ENCODE results near the gene ITGB7. TPM values are rescaled to one million over a fixed set of nuclear protein-coding genes. Genes with fewer than 3 reads are reported as not detected.
A peak's percentile ranks its signal among the peaks of the same experiment; 100 is the strongest.
"Not testable (repeated sequence)": the region's sequence is repeated elsewhere in the genome, so short reads cannot be mapped to it uniquely, and the experiment has no call there.

ITGB7 gene
- total RNA-seq, 1 donor from 2014 or later = 1.3 TPM

DNA sequence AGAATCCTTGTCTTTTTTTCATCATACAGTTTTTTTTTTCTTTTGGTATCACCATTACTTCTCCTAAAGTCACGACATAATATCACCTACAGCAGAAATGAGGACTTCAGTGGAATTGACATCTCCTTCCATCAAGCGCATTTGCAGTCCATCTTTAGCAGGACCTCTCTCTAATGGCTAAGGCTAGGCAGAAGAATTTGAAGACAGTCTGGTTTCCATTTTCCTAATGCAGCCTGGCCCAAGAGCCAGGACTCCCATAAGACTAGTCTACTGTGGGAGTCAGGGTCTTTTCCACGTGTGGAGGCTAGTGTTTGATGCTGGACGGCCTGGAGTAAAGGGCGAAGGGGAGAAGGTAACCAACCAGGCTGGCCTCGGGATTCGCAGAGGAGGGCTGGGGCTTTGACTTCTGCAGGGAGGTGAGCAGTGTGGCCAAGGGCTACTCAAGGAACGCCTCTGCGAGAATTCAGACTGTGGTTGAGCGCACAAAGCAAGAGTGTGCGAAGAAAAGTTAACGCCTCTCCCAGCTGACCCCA is 27.3 kb downstream of the ITGB7 start:
- H3K36me3 ChIP-seq (ENCODE audit: insufficient read depth, low read length) = peaks cover 15% of the 10 kb centered on the region
- peak overlapping the region; percentile 96 for H3K4me2 ChIP-seq (ENCODE audit: low read length)
- Mint-ChIP-seq H3K4me1 (ENCODE audit: low read depth, unreplicated experiment) (peaks cover 24% of the 10 kb centered on the region), H3K27ac (ENCODE audit: unreplicated experiment) (peak overlapping the region; percentile 98), H3K4me3 (ENCODE audit: unreplicated experiment) (peak overlapping the region; percentile 88), H3K36me3 (ENCODE audit: low read depth, unreplicated experiment) (peaks cover 18% of the 10 kb centered on the region), H3K9me3 (ENCODE audit: unreplicated experiment) (no peaks in the 10 kb centered on the region), H3K27me3 (ENCODE audit: low read depth, unreplicated experiment) (no peaks in the 10 kb centered on the region)
- DNase-seq (ENCODE audit: low read depth) = no peak
- peak overlapping the region; percentile 79 for H3K4me3 ChIP-seq (ENCODE audit: insufficient read depth, low read depth, low read length)
- no peaks in the 10 kb centered on the region for H3K9me3 ChIP-seq (ENCODE audit: insufficient read depth, low read depth, low read length)
- H3K27me3 ChIP-seq (ENCODE audit: insufficient read depth, low read length) = no peaks in the 10 kb centered on the region
- no peak for TF ChIP-seq EZH2 (IDR thresholded peaks at IDR 0.05; ENCODE audit: insufficient read depth, low read length)
- TF ChIP-seq, protein P1, sequence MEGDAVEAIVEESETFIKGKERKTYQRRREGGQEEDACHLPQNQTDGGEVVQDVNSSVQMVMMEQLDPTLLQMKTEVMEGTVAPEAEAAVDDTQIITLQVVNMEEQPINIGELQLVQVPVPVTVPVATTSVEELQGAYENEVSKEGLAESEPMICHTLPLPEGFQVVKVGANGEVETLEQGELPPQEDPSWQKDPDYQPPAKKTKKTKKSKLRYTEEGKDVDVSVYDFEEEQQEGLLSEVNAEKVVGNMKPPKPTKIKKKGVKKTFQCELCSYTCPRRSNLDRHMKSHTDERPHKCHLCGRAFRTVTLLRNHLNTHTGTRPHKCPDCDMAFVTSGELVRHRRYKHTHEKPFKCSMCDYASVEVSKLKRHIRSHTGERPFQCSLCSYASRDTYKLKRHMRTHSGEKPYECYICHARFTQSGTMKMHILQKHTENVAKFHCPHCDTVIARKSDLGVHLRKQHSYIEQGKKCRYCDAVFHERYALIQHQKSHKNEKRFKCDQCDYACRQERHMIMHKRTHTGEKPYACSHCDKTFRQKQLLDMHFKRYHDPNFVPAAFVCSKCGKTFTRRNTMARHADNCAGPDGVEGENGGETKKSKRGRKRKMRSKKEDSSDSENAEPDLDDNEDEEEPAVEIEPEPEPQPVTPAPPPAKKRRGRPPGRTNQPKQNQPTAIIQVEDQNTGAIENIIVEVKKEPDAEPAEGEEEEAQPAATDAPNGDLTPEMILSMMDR (IDR thresholded peaks at IDR 0.05; ENCODE audit: insufficient read depth, low read depth, low read length) = no peak
- H3K27ac ChIP-seq (ENCODE audit: low read depth, low read length) = peak overlapping the region; percentile 94
- no peak for FAIRE-seq
- peak overlapping the region; percentile 93 for H3K9ac ChIP-seq (ENCODE audit: low read length)
- H4K20me1 ChIP-seq (ENCODE audit: insufficient read depth, low read length) = peaks cover 33% of the 10 kb centered on the region
- peaks cover 38% of the 10 kb centered on the region for H3K79me2 ChIP-seq (ENCODE audit: insufficient read depth, low read length)
- H3K4me1 ChIP-seq (ENCODE audit: insufficient read depth, low read length) = peaks cover 34% of the 10 kb centered on the region
- peak overlapping the region; percentile 96 for H2AFZ ChIP-seq (ENCODE audit: low read depth, low read length)

DNA sequence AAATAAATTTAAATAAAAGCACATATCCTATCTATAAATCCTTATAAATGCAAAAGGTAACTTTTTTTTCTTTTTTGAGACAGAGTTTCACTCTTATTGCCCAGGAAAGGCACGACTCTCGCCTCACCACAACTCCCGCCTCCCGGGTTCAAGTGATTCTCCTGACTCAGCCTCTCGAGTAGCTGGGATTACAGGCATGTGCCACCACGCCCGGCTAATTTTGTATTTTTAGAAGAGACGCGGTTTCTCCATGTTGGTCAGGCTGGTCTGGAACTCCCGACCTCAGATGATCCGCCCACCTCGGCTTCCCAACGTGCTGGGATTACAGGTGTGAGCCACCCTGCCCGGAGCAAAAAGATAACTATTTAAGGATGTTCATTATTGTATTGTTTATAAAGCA is 28.2 kb downstream of the ITGB7 start:
- not testable (repeated sequence) for H3K4me3 ChIP-seq (ENCODE audit: insufficient read depth, low read depth, low read length); H3K27ac ChIP-seq (ENCODE audit: low read depth, low read length); DNase-seq (ENCODE audit: low read depth); H2AFZ ChIP-seq (ENCODE audit: low read depth, low read length); H3K9ac ChIP-seq (ENCODE audit: low read length); H3K27me3 Mint-ChIP-seq (ENCODE audit: low read depth, unreplicated experiment); H3K9me3 ChIP-seq (ENCODE audit: insufficient read depth, low read depth, low read length); H3K27me3 ChIP-seq (ENCODE audit: insufficient read depth, low read length); H3K9me3 Mint-ChIP-seq (ENCODE audit: unreplicated experiment); H3K4me2 ChIP-seq (ENCODE audit: low read length); FAIRE-seq
- Histone ChIP-seq H3K4me1 (ENCODE audit: insufficient read depth, low read length) (peaks cover 35% of the 10 kb centered on the region), H3K36me3 (ENCODE audit: insufficient read depth, low read length) (peaks cover 14% of the 10 kb centered on the region), H4K20me1 (ENCODE audit: insufficient read depth, low read length) (peaks cover 24% of the 10 kb centered on the region), H3K79me2 (ENCODE audit: insufficient read depth, low read length) (peaks cover 33% of the 10 kb centered on the region)
- H3K4me3 Mint-ChIP-seq (ENCODE audit: unreplicated experiment) = peak overlapping the region; percentile 88
- H3K27ac Mint-ChIP-seq (ENCODE audit: unreplicated experiment) = peak overlapping the region; percentile 72
- H3K36me3 Mint-ChIP-seq (ENCODE audit: low read depth, unreplicated experiment) = peaks cover 15% of the 10 kb centered on the region
- H3K4me1 Mint-ChIP-seq (ENCODE audit: low read depth, unreplicated experiment) = peaks cover 24% of the 10 kb centered on the region

DNA sequence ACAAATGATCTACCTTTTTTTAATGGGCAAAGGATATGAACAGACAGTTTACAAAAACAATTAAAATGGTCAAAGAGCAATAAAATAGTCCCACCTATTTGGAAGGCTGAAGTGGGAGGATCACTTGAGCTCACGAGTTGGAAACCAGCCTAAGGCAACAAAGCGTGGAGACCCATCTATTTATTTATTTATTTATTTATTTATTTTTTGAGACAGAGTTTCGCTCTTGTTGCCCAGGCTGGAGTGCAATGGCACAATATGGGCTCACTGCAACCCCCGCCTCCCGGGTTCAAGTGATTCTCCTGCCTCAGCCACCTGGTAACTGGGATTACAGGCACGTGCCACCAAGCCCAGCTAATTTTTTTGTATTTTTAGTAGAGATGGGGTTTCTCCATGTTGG is 29.6 kb downstream of the ITGB7 start:
- not testable (repeated sequence) for H3K4me3 ChIP-seq (ENCODE audit: insufficient read depth, low read depth, low read length); H3K27me3 ChIP-seq (ENCODE audit: insufficient read depth, low read length); H3K9ac ChIP-seq (ENCODE audit: low read length); FAIRE-seq; H3K4me2 ChIP-seq (ENCODE audit: low read length); H3K36me3 ChIP-seq (ENCODE audit: insufficient read depth, low read length); H3K4me3 Mint-ChIP-seq (ENCODE audit: unreplicated experiment); H3K27me3 Mint-ChIP-seq (ENCODE audit: low read depth, unreplicated experiment); H3K27ac ChIP-seq (ENCODE audit: low read depth, low read length); H3K9me3 ChIP-seq (ENCODE audit: insufficient read depth, low read depth, low read length); DNase-seq (ENCODE audit: low read depth); H2AFZ ChIP-seq (ENCODE audit: low read depth, low read length); H3K27ac Mint-ChIP-seq (ENCODE audit: unreplicated experiment); H3K9me3 Mint-ChIP-seq (ENCODE audit: unreplicated experiment)
- H4K20me1 ChIP-seq (ENCODE audit: insufficient read depth, low read length) = peaks cover 15% of the 10 kb centered on the region
- peaks cover 11% of the 10 kb centered on the region for H3K36me3 Mint-ChIP-seq (ENCODE audit: low read depth, unreplicated experiment)
- H3K4me1 Mint-ChIP-seq (ENCODE audit: low read depth, unreplicated experiment) = peaks cover 25% of the 10 kb centered on the region
- peaks cover 19% of the 10 kb centered on the region for H3K79me2 ChIP-seq (ENCODE audit: insufficient read depth, low read length)
- peaks cover 26% of the 10 kb centered on the region for H3K4me1 ChIP-seq (ENCODE audit: insufficient read depth, low read length)

Measured in astrocyte (in vitro differentiated cells and primary cell).